ENCODE results near the gene TCF4. TPM values are rescaled to one million over a fixed set of nuclear protein-coding genes. Genes with fewer than 3 reads are reported as not detected.

The TCF4 gene
- total RNA-seq, 1 donor from 2014 or later: 199 TPM

GRCh38 chr18:55420665-55421307 is 167.2 kb downstream of the TCF4 start:
- Mint-ChIP-seq H3K27ac (ENCODE audit: unreplicated experiment) (peak overlapping the region; percentile 70), H3K27me3 (ENCODE audit: unreplicated experiment) (peaks cover 13% of the 10 kb centered on the region), H3K4me1 (ENCODE audit: low read depth, unreplicated experiment) (peaks cover 80% of the 10 kb centered on the region), H3K36me3 (ENCODE audit: unreplicated experiment) (no peaks in the 10 kb centered on the region), H3K9me3 (ENCODE audit: unreplicated experiment) (peaks cover 14% of the 10 kb centered on the region), H3K4me3 (ENCODE audit: unreplicated experiment) (no peak overlapping the region)
- no peak for DNase-seq
- no peak for TF ChIP-seq CTCF (IDR thresholded peaks at IDR 0.05; ENCODE audit: partially characterized antibody, unreplicated experiment)

- Mint-ChIP-seq H3K36me3 (ENCODE audit: unreplicated experiment) (no peaks in the 10 kb centered on the region), H3K4me1 (ENCODE audit: low read depth, unreplicated experiment) (peaks cover 77% of the 10 kb centered on the region), H3K27ac (ENCODE audit: unreplicated experiment) (peak overlapping the region; percentile 10), H3K9me3 (ENCODE audit: unreplicated experiment) (peaks cover 14% of the 10 kb centered on the region), H3K27me3 (ENCODE audit: unreplicated experiment) (peaks cover 13% of the 10 kb centered on the region), H3K4me3 (ENCODE audit: unreplicated experiment) (peak overlapping the region; percentile 14)
- no peak for TF ChIP-seq CTCF (IDR thresholded peaks at IDR 0.05; ENCODE audit: partially characterized antibody, unreplicated experiment)
- DNase-seq: no peak
Observed at GRCh38 chr18:55419947-55420664, 167.9 kb downstream of the TCF4 start.

GRCh38 chr18:55419132-55419946 is 168.7 kb downstream of the TCF4 start:
- Mint-ChIP-seq H3K4me3 (ENCODE audit: unreplicated experiment) (no peak overlapping the region), H3K4me1 (ENCODE audit: low read depth, unreplicated experiment) (peaks cover 71% of the 10 kb centered on the region), H3K36me3 (ENCODE audit: unreplicated experiment) (no peaks in the 10 kb centered on the region), H3K9me3 (ENCODE audit: unreplicated experiment) (peaks cover 14% of the 10 kb centered on the region), H3K27me3 (ENCODE audit: unreplicated experiment) (peaks cover 11% of the 10 kb centered on the region), H3K27ac (ENCODE audit: unreplicated experiment) (no peak overlapping the region)
- DNase-seq: no peak
- no peak for TF ChIP-seq CTCF (IDR thresholded peaks at IDR 0.05; ENCODE audit: partially characterized antibody, unreplicated experiment)

- H3K27me3 Mint-ChIP-seq (ENCODE audit: unreplicated experiment): peaks cover 4% of the 10 kb centered on the region
- no peaks in the 10 kb centered on the region for H3K36me3 Mint-ChIP-seq (ENCODE audit: unreplicated experiment)
- no peak overlapping the region for H3K27ac Mint-ChIP-seq (ENCODE audit: unreplicated experiment)
- H3K4me1 Mint-ChIP-seq (ENCODE audit: low read depth, unreplicated experiment): peaks cover 63% of the 10 kb centered on the region
- no peak overlapping the region for H3K4me3 Mint-ChIP-seq (ENCODE audit: unreplicated experiment)
- H3K9me3 Mint-ChIP-seq (ENCODE audit: unreplicated experiment): peaks cover 8% of the 10 kb centered on the region
- no peak for DNase-seq
- TF ChIP-seq CTCF (IDR thresholded peaks at IDR 0.05; ENCODE audit: partially characterized antibody, unreplicated experiment): no peak
Observed at GRCh38 chr18:55418439-55418838, 169.6 kb downstream of the TCF4 start.
